Upper lobe of left lung (tissue), 4 donors: ENCODE measurements around the gene OR11H6.

Source experiments
- CTCF ChIP-seq, 6 experiments: fragments of 450-650 bp in 4 of 6; fragments of 200-600 bp in 2 of 6; sonication (generic) in 2 of 6; IDR thresholded peaks; one replicate each; pipeline ENCODE4 v1.5.1; 2016 to 2019; ENCODE audit warnings: antibody characterized with exemption in 6 of 6
- EP300 ChIP-seq, 4 donors: sonication (generic); formaldehyde crosslinking; IDR thresholded peaks; one replicate each; pipeline ENCODE4 v1.5.1; 2017; ENCODE audit warnings: antibody characterized with exemption in 4 of 4, control low read depth in 2 of 4
- POLR2A ChIP-seq, 4 donors: fragments of 450-650 bp; IDR thresholded peaks; one replicate each; pipeline ENCODE4 v1.5.1; 2016 to 2017; ENCODE audit warnings: antibody characterized with exemption in 4 of 4, mild to moderate bottlenecking in 2 of 4
- POLR2AphosphoS5 ChIP-seq, 2 donors: sonication (generic); formaldehyde crosslinking; IDR thresholded peaks; one replicate each; pipeline ENCODE4 v1.5.1; 2017; ENCODE audit warnings: antibody characterized with exemption in 2 of 2

DNA sequence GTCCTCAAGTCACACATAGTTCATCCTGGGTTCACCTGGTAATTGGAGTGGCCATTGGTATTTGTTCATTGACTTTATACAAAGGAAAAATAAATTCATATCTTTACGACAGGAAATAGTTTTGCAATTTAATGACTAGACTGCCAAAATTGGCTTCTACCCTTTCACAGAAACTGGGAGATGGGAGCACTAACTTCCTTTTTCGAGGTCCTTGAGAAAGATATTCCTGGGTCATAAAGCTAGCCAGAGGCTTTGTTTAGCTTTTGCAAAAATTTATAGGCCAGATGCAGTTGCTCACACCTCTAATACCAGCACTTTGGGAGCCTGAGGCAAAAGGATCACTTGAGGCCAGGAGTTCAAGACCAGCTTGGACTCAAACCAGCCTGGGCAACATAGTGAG lies 43.0 kb upstream of the OR11H6 start:
- no peak for TF ChIP-seq CTCF (IDR thresholded peaks at IDR 0.05)
- no peak for TF ChIP-seq POLR2A (IDR thresholded peaks at IDR 0.05)
- TF ChIP-seq EP300 (IDR thresholded peaks at IDR 0.05), result no peak
- TF ChIP-seq POLR2AphosphoS5 (IDR thresholded peaks at IDR 0.05), result no peak
